ENCODE data around the gene CTU2.

GRCh38 chr16:88703486-88704309, 2.6 kb upstream of the CTU2 start:
- TF ChIP-seq CTCF (IDR thresholded peaks at IDR 0.05; ENCODE audit: poor library complexity, severe bottlenecking): no peak
- TF ChIP-seq REST (IDR thresholded peaks at IDR 0.05; ENCODE audit: borderline replicate concordance): no peak
- TF ChIP-seq TAF1 (IDR thresholded peaks at IDR 0.05; ENCODE audit: low read depth): no peak
- TF ChIP-seq EZH2 (IDR thresholded peaks at IDR 0.05; ENCODE audit: borderline replicate concordance, insufficient read depth, low read length, poor library complexity, severe bottlenecking): no peak
- no peak for TF ChIP-seq POLR2AphosphoS5 (IDR thresholded peaks at IDR 0.05)
- no peak for TF ChIP-seq SMC3 (conservative IDR thresholded peaks at IDR 0.05; ENCODE audit: poor library complexity)
- no peak for TF ChIP-seq RAD21 (conservative IDR thresholded peaks at IDR 0.05)
- TF ChIP-seq EP300 (conservative IDR thresholded peaks at IDR 0.05; ENCODE audit: poor library complexity, severe bottlenecking): no peak
- no peak for TF ChIP-seq MXI1 (conservative IDR thresholded peaks at IDR 0.05; ENCODE audit: poor library complexity, severe bottlenecking)

Data from neural cell (in vitro differentiated cells).